Astrocyte (in vitro differentiated cells and primary cell): ENCODE results near the gene ARL15.

Source experiments
- EZH2 ChIP-seq: IDR thresholded peaks from 2 replicates; pipeline ENCODE4 v1.6.1; 2012; ENCODE audit warnings: mild to moderate bottlenecking, low read length, inconsistent platforms; ENCODE audit not compliant: insufficient read depth
- TF ChIP-seq, protein P1 (sequence below): IDR thresholded peaks from 2 replicates; pipeline ENCODE4 v1.5.1; 2011; ENCODE audit warnings: low read depth, mild to moderate bottlenecking, inconsistent platforms, low read length, moderate library complexity; ENCODE audit not compliant: insufficient read depth

DNA sequence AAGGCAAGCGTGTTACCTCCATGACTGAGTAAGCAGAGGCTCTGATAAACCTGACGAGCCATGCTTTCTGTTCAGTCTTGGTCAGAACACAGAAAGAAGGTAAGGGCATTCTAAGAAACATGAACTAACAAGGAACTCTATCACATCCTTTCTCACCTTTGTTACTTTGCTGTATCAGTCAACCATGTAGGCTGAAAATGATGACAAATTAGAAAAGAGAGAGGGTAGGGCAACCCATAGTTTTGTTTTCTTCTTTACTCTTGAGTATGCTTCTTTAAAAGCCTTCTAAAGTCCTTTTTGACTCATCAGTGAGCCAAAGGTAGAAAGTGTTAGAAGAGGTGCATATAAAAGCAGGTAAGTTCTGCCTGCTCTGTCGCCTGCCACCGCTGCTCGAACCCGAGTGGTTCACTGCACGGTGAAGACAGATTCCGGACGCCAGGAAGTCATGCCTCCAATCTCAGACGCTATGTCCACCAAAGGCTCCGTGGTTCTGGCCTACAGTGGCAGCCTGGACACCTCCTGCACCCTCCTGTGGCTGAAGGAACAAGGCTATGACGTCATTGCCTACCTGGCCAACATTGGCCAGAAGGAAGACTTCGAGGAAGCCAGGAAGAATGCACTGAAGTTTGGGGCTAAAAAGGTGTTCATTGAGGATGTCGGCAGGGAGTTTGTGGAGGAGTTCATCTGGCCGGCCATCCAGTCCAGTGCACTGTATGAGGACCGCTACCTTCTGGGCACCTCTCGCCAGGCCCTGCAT, 451.5 kb downstream of the ARL15 start:
- TF ChIP-seq, protein P1, sequence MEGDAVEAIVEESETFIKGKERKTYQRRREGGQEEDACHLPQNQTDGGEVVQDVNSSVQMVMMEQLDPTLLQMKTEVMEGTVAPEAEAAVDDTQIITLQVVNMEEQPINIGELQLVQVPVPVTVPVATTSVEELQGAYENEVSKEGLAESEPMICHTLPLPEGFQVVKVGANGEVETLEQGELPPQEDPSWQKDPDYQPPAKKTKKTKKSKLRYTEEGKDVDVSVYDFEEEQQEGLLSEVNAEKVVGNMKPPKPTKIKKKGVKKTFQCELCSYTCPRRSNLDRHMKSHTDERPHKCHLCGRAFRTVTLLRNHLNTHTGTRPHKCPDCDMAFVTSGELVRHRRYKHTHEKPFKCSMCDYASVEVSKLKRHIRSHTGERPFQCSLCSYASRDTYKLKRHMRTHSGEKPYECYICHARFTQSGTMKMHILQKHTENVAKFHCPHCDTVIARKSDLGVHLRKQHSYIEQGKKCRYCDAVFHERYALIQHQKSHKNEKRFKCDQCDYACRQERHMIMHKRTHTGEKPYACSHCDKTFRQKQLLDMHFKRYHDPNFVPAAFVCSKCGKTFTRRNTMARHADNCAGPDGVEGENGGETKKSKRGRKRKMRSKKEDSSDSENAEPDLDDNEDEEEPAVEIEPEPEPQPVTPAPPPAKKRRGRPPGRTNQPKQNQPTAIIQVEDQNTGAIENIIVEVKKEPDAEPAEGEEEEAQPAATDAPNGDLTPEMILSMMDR, result no peak
- TF ChIP-seq EZH2, result no peak
